HUES64 (cell line): ENCODE results near the gene ZDHHC13.
"Not testable (repeated sequence)": the region's sequence is repeated elsewhere in the genome, so short reads cannot be mapped to it uniquely, and the experiment has no call there.

Source experiments
- H3K27ac ChIP-seq: 2 replicates; pipeline ENCODE4 v1.7.0; 2013; ENCODE audit warnings: low read depth, low read length, inconsistent platforms
- H3K27me3 ChIP-seq: 2 replicates; pipeline ENCODE4 v1.6.1; 2013; ENCODE audit warnings: mild to moderate bottlenecking, low read length; ENCODE audit not compliant: insufficient read depth
- H3K36me3 ChIP-seq: 2 replicates; pipeline ENCODE4 v1.6.1; 2013; ENCODE audit warnings: mild to moderate bottlenecking, low read length; ENCODE audit not compliant: insufficient read depth
- H3K4me1 ChIP-seq: 2 replicates; pipeline ENCODE4 v1.6.1; 2013; ENCODE audit warnings: mild to moderate bottlenecking, low read length, moderate library complexity; ENCODE audit not compliant: insufficient read depth
- H3K4me3 ChIP-seq: 2 replicates; pipeline ENCODE4 v1.5.1; 2013; ENCODE audit warnings: mild to moderate bottlenecking, low read length, moderate library complexity
- H3K9ac ChIP-seq: 2 replicates; pipeline ENCODE4 v1.6.1; 2013; ENCODE audit warnings: mild to moderate bottlenecking, low read depth, low read length
- H3K9me3 ChIP-seq: 2 replicates; pipeline ENCODE4 v1.6.1; 2013; ENCODE audit warnings: low read depth, low read length; ENCODE audit not compliant: insufficient read depth
- WGBS: fragments of 150-250, 120-280 bp; methylation state at CpG from one replicate; pipeline ENCODE4 v1.1.7; 2013; ENCODE audit warnings: missing lambda C conversion rate; 5-methylcytosine and 5-hydroxymethylcytosine counted together

ZDHHC13 gene

GRCh38 chr11:19101796-19102520 lies 15.0 kb upstream of the ZDHHC13 start:
- no peak overlapping the region for H3K27ac ChIP-seq
- H3K4me1 ChIP-seq, result no peaks in the 10 kb centered on the region
- H3K36me3 ChIP-seq, result no peaks in the 10 kb centered on the region
- H3K9me3 ChIP-seq, result no peaks in the 10 kb centered on the region
- H3K4me3 ChIP-seq, result no peak overlapping the region
- no peaks in the 10 kb centered on the region for H3K27me3 ChIP-seq
- no peak overlapping the region for H3K9ac ChIP-seq
- 98% methylated on average over 4 of the region's 4 CpGs for WGBS

- H3K9me3 ChIP-seq, result no peaks in the 10 kb centered on the region
- no peak overlapping the region for H3K9ac ChIP-seq
- H3K27me3 ChIP-seq, result no peaks in the 10 kb centered on the region
- no peaks in the 10 kb centered on the region for H3K4me1 ChIP-seq
- H3K27ac ChIP-seq, result no peak overlapping the region
- WGBS, result 78% methylated on average over 1 of the region's 1 CpG
- H3K36me3 ChIP-seq, result no peaks in the 10 kb centered on the region
- no peak overlapping the region for H3K4me3 ChIP-seq
Measured at GRCh38 chr11:19102521-19102900, 14.5 kb upstream of the ZDHHC13 start.

- Histone ChIP-seq H3K27ac (no peak overlapping the region), H3K9ac (no peak overlapping the region), H3K27me3 (no peaks in the 10 kb centered on the region), H3K36me3 (no peaks in the 10 kb centered on the region), H3K9me3 (no peaks in the 10 kb centered on the region), H3K4me1 (no peaks in the 10 kb centered on the region), H3K4me3 (no peak overlapping the region)
- WGBS, result 89% methylated on average over 1 of the region's 1 CpG
Measured at GRCh38 chr11:19105011-19105410, 12.0 kb upstream of the ZDHHC13 start.

- WGBS, result 86% methylated on average over 1 of the region's 1 CpG
- H3K9ac ChIP-seq, result no peak overlapping the region
- H3K27ac ChIP-seq, result no peak overlapping the region
- no peaks in the 10 kb centered on the region for H3K9me3 ChIP-seq
- no peaks in the 10 kb centered on the region for H3K27me3 ChIP-seq
- no peaks in the 10 kb centered on the region for H3K36me3 ChIP-seq
- H3K4me3 ChIP-seq, result no peak overlapping the region
- H3K4me1 ChIP-seq, result no peaks in the 10 kb centered on the region
Measured at GRCh38 chr11:19107125-19107524, 9.8 kb upstream of the ZDHHC13 start.

GRCh38 chr11:19110295-19110694 lies 6.7 kb upstream of the ZDHHC13 start:
- Histone ChIP-seq H3K27ac (no peak overlapping the region), H3K4me1 (no peaks in the 10 kb centered on the region), H3K9me3 (no peaks in the 10 kb centered on the region), H3K9ac (no peak overlapping the region), H3K27me3 (no peaks in the 10 kb centered on the region), H3K4me3 (no peak overlapping the region), H3K36me3 (no peaks in the 10 kb centered on the region)
- WGBS, result 96% methylated on average over 3 of the region's 3 CpGs

- H3K36me3 ChIP-seq, result no peaks in the 10 kb centered on the region
- H3K27ac ChIP-seq, result no peak overlapping the region
- H3K4me3 ChIP-seq, result no peak overlapping the region
- H3K4me1 ChIP-seq, result 0 out of 2 replicates have a peak, but pooled peaks cover 4% of the 10 kb centered on the region
- no peaks in the 10 kb centered on the region for H3K9me3 ChIP-seq
- no peak overlapping the region for H3K9ac ChIP-seq
- H3K27me3 ChIP-seq, result no peaks in the 10 kb centered on the region
Measured at GRCh38 chr11:19111809-19112208, 5.2 kb upstream of the ZDHHC13 start.

- Histone ChIP-seq H3K4me3 (peak overlapping the region; percentile 68), H3K27ac (no peak overlapping the region), H3K27me3 (no peaks in the 10 kb centered on the region), H3K36me3 (peaks cover 11% of the 10 kb centered on the region), H3K4me1 (peaks cover 12% of the 10 kb centered on the region; the same call in 1 of the 2 replicates), H3K9me3 (no peaks in the 10 kb centered on the region), H3K9ac (no peak overlapping the region)
- 46% methylated on average over 16 of the region's 16 CpGs for WGBS
Measured at GRCh38 chr11:19116276-19116970, 545 bp upstream of the ZDHHC13 start.

GRCh38 chr11:19117760-19118097 lies 761 bp downstream of the ZDHHC13 start:
- Histone ChIP-seq H3K4me1 (peaks cover 12% of the 10 kb centered on the region; the same call in 1 of the 2 replicates), H3K9ac (peak overlapping the region; percentile 80), H3K27me3 (no peaks in the 10 kb centered on the region), H3K27ac (no peak overlapping the region), H3K36me3 (peaks cover 11% of the 10 kb centered on the region), H3K4me3 (peak overlapping the region; percentile 68), H3K9me3 (no peaks in the 10 kb centered on the region)
- WGBS, result 7% methylated on average over 6 of the region's 7 CpGs

GRCh38 chr11:19121646-19122045 lies 4.7 kb downstream of the ZDHHC13 start:
- Histone ChIP-seq H3K4me1 (peaks cover 13% of the 10 kb centered on the region; the same call in 1 of the 2 replicates), H3K4me3 (no peak overlapping the region), H3K36me3 (peaks cover 25% of the 10 kb centered on the region), H3K9ac (no peak overlapping the region), H3K27ac (no peak overlapping the region), H3K9me3 (no peaks in the 10 kb centered on the region), H3K27me3 (no peaks in the 10 kb centered on the region)
- 83% methylated on average over 1 of the region's 2 CpGs for WGBS

GRCh38 chr11:19122960-19123615 lies 6.1 kb downstream of the ZDHHC13 start:
- WGBS, result 88% methylated on average over 7 of the region's 7 CpGs
- Histone ChIP-seq H3K9me3 (no peaks in the 10 kb centered on the region), H3K27me3 (no peaks in the 10 kb centered on the region), H3K27ac (no peak overlapping the region), H3K4me1 (peaks cover 11% of the 10 kb centered on the region), H3K36me3 (peaks cover 28% of the 10 kb centered on the region), H3K9ac (no peak overlapping the region), H3K4me3 (no peak overlapping the region)

GRCh38 chr11:19126562-19127325 lies 9.8 kb downstream of the ZDHHC13 start:
- not testable (repeated sequence) for H3K27ac ChIP-seq, H3K27me3 ChIP-seq, H3K4me1 ChIP-seq, H3K9ac ChIP-seq, H3K9me3 ChIP-seq, H3K4me3 ChIP-seq
- H3K36me3 ChIP-seq, result peaks cover 17% of the 10 kb centered on the region
- 91% methylated on average over 4 of the region's 4 CpGs for WGBS
